Prostate gland (tissue), 2 donors: ENCODE measurements around the gene ADGRG6.

Experiments used
- CTCF ChIP-seq, 4 experiments: fragments of 200-600 bp in 2 of 4; fragments of 450-650 bp in 2 of 4; sonication (generic) in 2 of 4; IDR thresholded peaks; 1 replicate in 3 of 4; 2 replicates in 1 of 4; pipeline ENCODE4 v1.5.1; 2016 to 2019; ENCODE audit warnings: antibody characterized with exemption in 4 of 4, mild to moderate bottlenecking in 2 of 4, moderate library complexity in 2 of 4
- POLR2A ChIP-seq: fragments of 450-650 bp; IDR thresholded peaks from one replicate; pipeline ENCODE4 v1.6.1; 2016; ENCODE audit warnings: antibody characterized with exemption, mild to moderate bottlenecking
- POLR2AphosphoS5 ChIP-seq: sonication (generic); formaldehyde crosslinking; IDR thresholded peaks from one replicate; pipeline ENCODE4 v1.6.1; 2017; ENCODE audit warnings: antibody characterized with exemption

- TF ChIP-seq CTCF (IDR thresholded peaks at IDR 0.05) (no peak), POLR2AphosphoS5 (no peak), POLR2A (no peak)
Measured at GRCh38 chr6:142289687-142290086, 12.1 kb upstream of the ADGRG6 start.
